Left renal pelvis (tissue), 4 donors: ENCODE measurements around the gene PTMA. TPM values are rescaled to one million over a fixed set of nuclear protein-coding genes. Genes with fewer than 3 reads are reported as not detected.
"Not testable (repeated sequence)": the region's sequence is repeated elsewhere in the genome, so short reads cannot be mapped to it uniquely, and the experiment has no call there.

Experiments
- DNase-seq, 4 donors: peaks; one replicate each; pipeline ENCODE4 v3.0.0-alpha.2; 2013; ENCODE audit warnings: low read depth in 4 of 4, low spot score in 3 of 4
- polyA plus RNA-seq, 4 donors: library from polyadenylated mRNA; unstranded; fragments of 120-200 nt; gene quantifications; one replicate each; pipeline ENCODE4 v1.2.1, GENCODE V29; 2013; ENCODE audit not compliant: insufficient read length in 4 of 4

The PTMA gene
- polyA plus RNA-seq, 4 donors = 1,725 to 2,255 (median 2,069) TPM

- no peak for DNase-seq
Observed at GRCh38 chr2:231691251-231691772, 17.0 kb upstream of the PTMA start.

- DNase-seq = no peak
Observed at GRCh38 chr2:231692847-231693246, 15.5 kb upstream of the PTMA start.

GRCh38 chr2:231693956-231694355 is 14.4 kb upstream of the PTMA start:
- no peak for DNase-seq

GRCh38 chr2:231696004-231696367 is 12.3 kb upstream of the PTMA start:
- no peak for DNase-seq

- no peak for DNase-seq
Observed at GRCh38 chr2:231699006-231699405, 9.3 kb upstream of the PTMA start.

- no peak for DNase-seq
Observed at GRCh38 chr2:231701456-231702373, 6.6 kb upstream of the PTMA start.

- no peak for DNase-seq
Observed at GRCh38 chr2:231704017-231704416, 4.3 kb upstream of the PTMA start.

GRCh38 chr2:231706731-231707624 is 1.3 kb upstream of the PTMA start:
- DNase-seq = peak; percentile 97 to 98 (median 97)

- DNase-seq = no peak
Observed at GRCh38 chr2:231707625-231707926, 749 bp upstream of the PTMA start.

GRCh38 chr2:231708773-231709635 is 679 bp downstream of the PTMA start:
- DNase-seq = no peak

- no peak for DNase-seq
Observed at GRCh38 chr2:231709636-231709980, 1.3 kb downstream of the PTMA start.

GRCh38 chr2:231709981-231710798 is 1.9 kb downstream of the PTMA start:
- peak in 3 of 4 donors; percentile 79 to 82 (median 82) for DNase-seq

GRCh38 chr2:231710799-231711676 is 2.7 kb downstream of the PTMA start:
- no peak for DNase-seq

- DNase-seq = no peak
Observed at GRCh38 chr2:231711677-231712450, 3.5 kb downstream of the PTMA start.

- DNase-seq = not testable (repeated sequence)
Observed at GRCh38 chr2:231712451-231713021, 4.2 kb downstream of the PTMA start.

- not testable (repeated sequence) for DNase-seq
Observed at GRCh38 chr2:231713406-231713729, 5.0 kb downstream of the PTMA start.

- no peak for DNase-seq
Observed at GRCh38 chr2:231713730-231714638, 5.7 kb downstream of the PTMA start.
